Fibroblast of lung (primary cell): Measurements from ENCODE around the gene HSP90AB1. TPM values are rescaled to one million over a fixed set of nuclear protein-coding genes. Genes with fewer than 3 reads are reported as not detected.

Source experiments
- DNase-seq, 2 donors: peaks; one replicate each; pipeline versions ENCODE4 v3.0.0 to v3.0.0-alpha.2; 2010; ENCODE audit warnings: low read depth in 2 of 2
- H2AFZ ChIP-seq: 2 replicates; pipeline ENCODE4 v1.5.1; 2012; ENCODE audit warnings: low read length, control low read depth, inconsistent platforms
- H3K27ac ChIP-seq: 2 replicates; pipeline ENCODE4 v1.5.1; 2011; ENCODE audit warnings: low read length, control low read depth; ENCODE audit not compliant: insufficient read depth
- H3K27me3 ChIP-seq: 2 replicates; pipeline ENCODE4 v1.5.1; 2011; ENCODE audit warnings: mild to moderate bottlenecking, low read length; ENCODE audit not compliant: control insufficient read depth, insufficient read depth
- H3K36me3 ChIP-seq: 2 replicates; pipeline ENCODE4 v1.5.1; 2011; ENCODE audit warnings: low read length; ENCODE audit not compliant: control insufficient read depth, insufficient read depth
- H3K4me1 ChIP-seq: 2 replicates; pipeline ENCODE4 v1.5.1; 2011; ENCODE audit warnings: low read length; ENCODE audit not compliant: control insufficient read depth, insufficient read depth; ENCODE audit errors: extremely low read depth
- H3K4me2 ChIP-seq: 2 replicates; pipeline ENCODE4 v1.5.1; 2011; ENCODE audit warnings: low read length, control low read depth; ENCODE audit not compliant: insufficient read depth; ENCODE audit errors: extremely low read depth
- H3K4me3 ChIP-seq, 4 experiments: fragments of 200-600 bp in 1 of 4; sonication (generic) in 1 of 4; replicated peaks in 1 of 4; 2 replicates each; pipeline ENCODE4 v1.5.1; 2011 to 2016; ENCODE audit warnings: low read length in 4 of 4, low read depth in 3 of 4, mild to moderate bottlenecking in 3 of 4, control low read depth in 2 of 4, inconsistent platforms in 1 of 4, mixed read lengths in 1 of 4; ENCODE audit not compliant: insufficient read depth in 1 of 4; ENCODE audit errors: control extremely low read depth in 1 of 4
- H3K79me2 ChIP-seq: 2 replicates; pipeline ENCODE4 v1.5.1; 2012; ENCODE audit warnings: mild to moderate bottlenecking, low read length, inconsistent platforms; ENCODE audit not compliant: control insufficient read depth, insufficient read depth
- H3K9ac ChIP-seq: 2 replicates; pipeline ENCODE4 v1.5.1; 2011; ENCODE audit warnings: mild to moderate bottlenecking, low read length, control low read depth; ENCODE audit not compliant: insufficient read depth
- H3K9me3 ChIP-seq: 2 replicates; pipeline ENCODE4 v1.5.1; 2012; ENCODE audit warnings: low read depth, low read length; ENCODE audit not compliant: control insufficient read depth, insufficient read depth
- H4K20me1 ChIP-seq: 2 replicates; pipeline ENCODE4 v1.5.1; 2011; ENCODE audit warnings: low read length; ENCODE audit not compliant: control insufficient read depth, insufficient read depth; ENCODE audit errors: extremely low read depth
- EZH2 ChIP-seq: IDR thresholded peaks from 2 replicates; pipeline ENCODE4 v1.5.1; 2012; ENCODE audit warnings: low read length, control low read depth, mild to moderate bottlenecking; ENCODE audit errors: missing control alignments
- polyA plus RNA-seq, 2 donors: library from polyadenylated mRNA; depleted of rRNA in 1 of 2; stranded (reverse) in 1 of 2; unstranded in 1 of 2; fragments of >200 nt; gene quantifications; 2 replicates each; pipeline ENCODE4 v1.2.1, GENCODE V29; 2011 to 2012; ENCODE audit warnings: missing spikeins in 1 of 2
- total RNA-seq: library from RNA; depleted of rRNA; stranded (reverse); fragments of >200 nt; gene quantifications from 2 replicates; pipeline ENCODE4 v1.2.1, GENCODE V29; 2014
- TF ChIP-seq, protein P1 (sequence below), 2 donors: IDR thresholded peaks in 1 of 2; conservative IDR thresholded peaks in 1 of 2; 1 replicate in 1 of 2; 2 replicates in 1 of 2; pipeline ENCODE4 v1.5.1; 2011 to 2012; ENCODE audit warnings: low read length in 2 of 2, control low read depth in 1 of 2, inconsistent platforms in 1 of 2, low read depth in 1 of 2, mild to moderate bottlenecking in 1 of 2

The HSP90AB1 gene
- total and polyA plus RNA-seq, 2 donors (not counting 1 experiment from before 2014, with no cell fraction given) = 452 to 775 TPM

DNA sequence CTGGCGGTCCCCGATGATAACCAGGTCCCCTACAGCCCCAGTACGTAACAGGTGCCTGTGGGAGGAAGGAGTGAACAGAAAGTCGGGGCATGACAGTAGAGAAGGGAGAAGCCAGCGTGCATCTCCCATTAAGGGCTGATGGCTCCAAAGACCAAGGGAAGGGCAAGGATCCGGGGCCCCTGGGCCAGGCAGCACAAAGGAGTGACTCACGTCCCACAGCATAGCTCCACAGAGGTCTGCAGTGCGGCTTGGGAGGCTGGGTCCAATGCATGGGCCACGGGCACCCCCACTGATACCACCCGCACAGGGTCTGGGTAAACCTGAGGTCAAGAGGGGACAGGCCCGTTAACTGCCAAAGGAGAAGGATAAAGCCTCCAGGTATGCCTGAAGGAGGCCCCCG, 56.0 kb downstream of the HSP90AB1 start:
- no peaks in the 10 kb centered on the region for H4K20me1 ChIP-seq
- peaks cover 35% of the 10 kb centered on the region for H3K36me3 ChIP-seq
- H2AFZ ChIP-seq = no peak overlapping the region
- no peak overlapping the region for H3K27ac ChIP-seq
- no peaks in the 10 kb centered on the region for H3K79me2 ChIP-seq
- DNase-seq = no peak
- TF ChIP-seq, protein P1, sequence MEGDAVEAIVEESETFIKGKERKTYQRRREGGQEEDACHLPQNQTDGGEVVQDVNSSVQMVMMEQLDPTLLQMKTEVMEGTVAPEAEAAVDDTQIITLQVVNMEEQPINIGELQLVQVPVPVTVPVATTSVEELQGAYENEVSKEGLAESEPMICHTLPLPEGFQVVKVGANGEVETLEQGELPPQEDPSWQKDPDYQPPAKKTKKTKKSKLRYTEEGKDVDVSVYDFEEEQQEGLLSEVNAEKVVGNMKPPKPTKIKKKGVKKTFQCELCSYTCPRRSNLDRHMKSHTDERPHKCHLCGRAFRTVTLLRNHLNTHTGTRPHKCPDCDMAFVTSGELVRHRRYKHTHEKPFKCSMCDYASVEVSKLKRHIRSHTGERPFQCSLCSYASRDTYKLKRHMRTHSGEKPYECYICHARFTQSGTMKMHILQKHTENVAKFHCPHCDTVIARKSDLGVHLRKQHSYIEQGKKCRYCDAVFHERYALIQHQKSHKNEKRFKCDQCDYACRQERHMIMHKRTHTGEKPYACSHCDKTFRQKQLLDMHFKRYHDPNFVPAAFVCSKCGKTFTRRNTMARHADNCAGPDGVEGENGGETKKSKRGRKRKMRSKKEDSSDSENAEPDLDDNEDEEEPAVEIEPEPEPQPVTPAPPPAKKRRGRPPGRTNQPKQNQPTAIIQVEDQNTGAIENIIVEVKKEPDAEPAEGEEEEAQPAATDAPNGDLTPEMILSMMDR (conservative IDR thresholded peaks at IDR 0.05 in 1 of 2, IDR thresholded peaks at IDR 0.05 in 1 of 2; ENCODE audit: low read depth in 1 of 2, low read length in 2 of 2) = no peak
- no peak for TF ChIP-seq EZH2
- no peaks in the 10 kb centered on the region for H3K4me1 ChIP-seq
- H3K4me2 ChIP-seq = no peak overlapping the region
- H3K9ac ChIP-seq = no peak overlapping the region
- H3K27me3 ChIP-seq = peaks cover 3% of the 10 kb centered on the region
- H3K9me3 ChIP-seq = no peaks in the 10 kb centered on the region
- H3K4me3 ChIP-seq = no peak overlapping the region

Other genes starting within 250 kb of the HSP90AB1 start
- 53.7 and 60.6 TPM in 2 replicates for gene MRPL14, start 119.6 kb upstream of the HSP90AB1 start, total RNA-seq
- gene MRPL14, start 119.6 kb upstream of the HSP90AB1 start, polyA plus RNA-seq = 36.2 and 51.9 TPM in 2 replicates
- 22.9 and 42.1 TPM in 2 replicates for gene TMEM63B, start 119.5 kb upstream of the HSP90AB1 start, total RNA-seq
- 32.2 and 47.6 TPM in 2 replicates for gene TMEM63B, start 119.5 kb upstream of the HSP90AB1 start, polyA plus RNA-seq
- not detected in 2 replicates for gene CAPN11, start 88.3 kb upstream of the HSP90AB1 start, total RNA-seq
- gene CAPN11, start 88.3 kb upstream of the HSP90AB1 start, polyA plus RNA-seq = not detected in 2 replicates
- gene MYMX, start 30.2 kb upstream of the HSP90AB1 start, total RNA-seq = not detected in 2 replicates
- not detected in 2 replicates for gene MYMX, start 30.2 kb upstream of the HSP90AB1 start, polyA plus RNA-seq
- gene SLC29A1, start 23.5 kb upstream of the HSP90AB1 start, total RNA-seq = 7.7 and 13.4 TPM in 2 replicates
- gene SLC29A1, start 23.5 kb upstream of the HSP90AB1 start, polyA plus RNA-seq = 21.9 and 43.6 TPM in 2 replicates
- 57.0 and 88.4 TPM in 2 replicates for gene SLC35B2, start 10.4 kb downstream of the HSP90AB1 start, total RNA-seq
- 89.4 and 94.1 TPM in 2 replicates for gene SLC35B2, start 10.4 kb downstream of the HSP90AB1 start, polyA plus RNA-seq
- 5.4 and 6.4 TPM in 2 replicates for gene NFKBIE, start 18.4 kb downstream of the HSP90AB1 start, total RNA-seq
- 1.6 and 3.7 TPM in 2 replicates for gene NFKBIE, start 18.4 kb downstream of the HSP90AB1 start, polyA plus RNA-seq
- gene TMEM151B, start 23.3 kb downstream of the HSP90AB1 start, total RNA-seq = under 0.01 TPM in 2 replicates
- gene TMEM151B, start 23.3 kb downstream of the HSP90AB1 start, polyA plus RNA-seq = not detected in 2 replicates
- gene AARS2, start 66.2 kb downstream of the HSP90AB1 start, total RNA-seq = 16.4 and 24.3 TPM in 2 replicates
- 3.4 and 5.5 TPM in 2 replicates for gene AARS2, start 66.2 kb downstream of the HSP90AB1 start, polyA plus RNA-seq
- under 0.01 TPM in 1 of 2 replicates, not detected in the other for gene SPATS1, start 95.5 kb downstream of the HSP90AB1 start, total RNA-seq
- gene SPATS1, start 95.5 kb downstream of the HSP90AB1 start, polyA plus RNA-seq = not detected in 2 replicates
- gene CDC5L, start 140.6 kb downstream of the HSP90AB1 start, total RNA-seq = 22.5 and 23.9 TPM in 2 replicates
- 18.7 and 19.4 TPM in 2 replicates for gene CDC5L, start 140.6 kb downstream of the HSP90AB1 start, polyA plus RNA-seq